ENCODE measurements around the gene CRYBG3.
"Not testable (repeated sequence)": the region's sequence is repeated elsewhere in the genome, so short reads cannot be mapped to it uniquely, and the experiment has no call there.

The CRYBG3 gene

DNA sequence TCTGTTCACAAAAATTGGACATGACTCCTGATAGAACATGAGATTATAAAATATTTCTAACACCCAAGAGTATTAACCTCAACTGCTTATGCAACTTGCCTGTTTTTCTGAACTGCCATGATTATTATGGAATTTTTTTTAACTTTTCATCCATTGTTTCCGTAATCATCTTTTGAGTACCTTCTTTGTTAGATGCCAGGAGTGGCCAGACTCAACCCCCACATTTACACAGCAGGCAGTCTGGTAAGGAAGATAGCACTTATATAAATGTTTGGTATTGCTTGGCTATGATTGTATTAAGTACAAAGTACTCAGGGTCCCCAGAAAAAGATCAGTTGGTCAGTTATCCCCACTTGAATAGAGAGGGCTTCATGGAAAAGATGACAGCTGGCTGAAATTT lies 74.3 kb downstream of the CRYBG3 start:
- DNase-seq (ENCODE audit: low read depth, low spot score) = no peak

DNA sequence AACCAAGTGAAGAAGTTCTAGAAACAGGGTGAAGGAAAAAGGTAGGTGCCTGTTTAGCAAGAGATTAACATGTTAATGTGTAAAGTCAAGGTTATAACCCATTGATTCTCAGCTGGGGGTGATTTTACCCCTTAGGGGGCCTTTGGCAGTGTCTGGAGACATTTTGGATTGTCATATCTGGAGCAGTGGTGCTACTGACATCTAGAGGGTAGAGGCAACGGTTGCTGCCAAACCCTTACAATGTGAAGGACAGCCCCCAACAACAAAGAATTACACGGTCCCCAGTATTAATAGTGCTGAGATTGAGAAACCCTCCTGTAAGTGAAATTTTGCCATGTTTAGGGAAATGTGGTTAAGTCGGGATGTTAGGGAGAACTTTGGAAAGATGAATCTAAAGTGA lies 74.7 kb downstream of the CRYBG3 start:
- no peak for DNase-seq (ENCODE audit: low read depth, low spot score)

DNA sequence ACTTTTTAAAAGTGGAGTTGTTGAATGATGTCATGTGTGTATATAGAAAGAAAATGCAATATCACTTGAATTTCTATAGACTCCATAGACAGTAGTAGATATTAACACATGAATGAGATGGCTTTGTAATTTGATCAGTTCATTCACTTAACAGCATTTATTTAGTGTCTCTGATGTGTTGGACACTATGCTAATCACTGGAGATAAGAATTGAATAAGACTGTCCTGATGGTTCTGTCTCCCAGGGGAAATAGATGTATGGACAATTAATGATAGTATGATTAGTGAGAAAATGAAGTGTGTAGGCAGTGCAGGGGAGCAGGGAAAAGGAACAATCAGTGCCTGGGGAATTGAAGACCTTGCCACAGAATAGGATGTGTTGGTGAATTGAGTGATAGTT lies 77.5 kb downstream of the CRYBG3 start:
- DNase-seq (ENCODE audit: low read depth, low spot score) = no peak

DNA sequence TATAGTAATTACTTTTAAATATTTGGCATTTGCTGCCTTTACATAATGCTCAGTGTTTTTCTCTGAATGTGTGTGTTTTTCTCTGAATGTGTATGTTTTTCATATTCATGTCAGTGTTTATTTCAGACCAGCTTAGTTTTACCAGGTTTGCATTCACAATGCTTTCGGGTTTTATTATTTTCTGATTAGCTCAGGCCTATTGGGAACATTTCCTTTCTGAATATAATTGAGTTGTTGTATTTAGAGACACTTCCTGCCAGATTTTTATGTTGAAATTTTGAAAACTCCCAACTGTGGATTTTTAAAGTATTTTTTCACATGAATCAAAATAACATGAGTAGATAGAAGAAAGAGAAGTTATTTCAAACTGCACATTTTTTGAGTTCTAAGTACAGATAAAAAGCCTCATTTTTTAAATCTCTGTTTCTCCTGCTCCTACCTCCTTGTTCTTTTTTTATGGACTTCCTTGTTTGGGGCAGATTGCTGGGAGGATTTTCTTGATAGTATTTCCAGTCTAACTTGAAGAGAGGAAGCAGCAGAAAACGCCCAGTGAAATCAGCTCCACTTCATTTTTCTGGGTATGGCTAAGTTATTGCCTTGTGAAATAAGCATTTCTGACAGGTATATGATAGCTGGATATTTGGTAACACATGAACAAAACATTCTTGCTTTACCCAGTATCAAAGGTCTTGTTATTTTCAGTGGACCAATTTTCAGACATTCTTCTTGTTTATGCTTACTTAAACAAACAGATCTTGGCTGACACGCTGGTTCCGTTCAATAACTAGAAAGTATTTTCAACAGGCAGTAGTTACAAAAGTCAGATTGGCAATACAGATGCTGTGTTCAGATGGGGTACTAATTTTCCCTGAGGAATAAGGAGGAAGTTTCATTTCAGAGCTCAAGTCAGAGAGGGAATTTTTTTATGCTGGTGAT lies 79.8 kb downstream of the CRYBG3 start:
- DNase-seq (ENCODE audit: low read depth, low spot score) = no peak

DNA sequence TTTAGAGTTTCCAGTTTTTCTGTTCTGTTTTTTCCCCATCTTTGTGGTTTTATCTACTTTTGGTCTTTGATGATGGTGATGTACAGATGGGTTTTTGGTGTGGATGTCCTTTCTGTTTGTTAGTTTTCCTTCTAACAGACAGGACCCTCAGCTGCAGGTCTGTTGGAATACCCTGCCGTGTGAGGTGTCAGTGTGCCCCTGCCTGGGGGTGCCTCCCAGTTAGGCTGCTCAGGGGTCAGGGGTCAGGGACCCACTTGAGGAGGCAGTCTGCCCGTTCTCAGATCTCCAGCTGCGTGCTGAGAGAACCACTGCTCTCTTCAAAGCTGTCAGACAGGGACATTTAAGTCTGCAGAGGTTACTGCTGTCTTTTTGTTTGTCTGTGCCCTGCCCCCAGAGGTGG lies 88.0 kb downstream of the CRYBG3 start:
- DNase-seq (ENCODE audit: low read depth, low spot score) = not testable (repeated sequence)

DNA sequence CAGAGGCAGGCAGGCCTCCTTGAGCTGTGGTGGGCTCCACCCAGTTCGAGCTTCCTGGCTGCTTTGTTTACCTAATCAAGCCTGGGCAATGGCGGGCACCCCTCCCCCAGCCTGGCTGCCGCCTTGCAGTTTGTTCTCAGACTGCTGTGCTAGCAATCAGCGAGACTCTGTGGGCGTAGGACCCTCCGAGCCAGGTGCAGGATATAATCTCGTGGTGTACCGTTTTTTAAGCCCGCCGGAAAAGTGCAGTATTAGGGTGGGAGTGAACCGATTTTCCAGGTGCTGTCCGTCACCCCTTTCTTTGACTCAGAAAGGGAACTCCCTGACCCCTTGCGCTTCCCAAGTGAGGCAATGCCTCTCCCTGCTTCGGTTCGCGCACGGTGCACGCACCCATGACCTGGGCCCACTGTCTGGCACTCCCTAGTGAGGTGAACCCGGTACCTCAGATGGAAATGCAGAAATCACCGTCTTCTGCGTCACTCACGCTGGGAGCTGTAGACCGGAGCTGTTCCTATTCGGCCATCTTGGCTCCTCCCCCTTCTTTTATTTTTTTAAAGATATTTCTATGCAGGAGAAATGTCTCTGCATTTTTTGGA lies 88.5 kb downstream of the CRYBG3 start:
- DNase-seq (ENCODE audit: low read depth, low spot score) = not testable (repeated sequence)

DNA sequence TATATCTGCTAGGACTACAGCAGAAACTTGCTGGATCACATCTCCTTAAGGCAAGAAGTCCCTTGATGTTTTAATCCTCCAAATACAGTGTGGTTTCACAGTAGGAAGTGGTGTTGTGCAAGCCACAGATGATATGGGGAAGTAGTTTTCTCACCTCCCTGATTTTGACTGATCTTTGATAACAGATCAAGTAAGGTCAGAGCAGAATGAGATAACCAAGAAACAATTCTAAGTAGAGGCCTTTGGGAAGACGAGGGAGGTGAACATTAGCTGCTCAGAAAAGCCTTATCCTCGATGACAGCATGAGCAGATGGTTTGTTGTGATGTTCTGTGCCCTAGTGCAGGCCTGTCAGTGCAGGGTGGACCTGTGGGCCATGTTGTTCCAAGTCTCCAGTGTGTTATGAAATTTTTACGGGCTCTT lies 89.1 kb downstream of the CRYBG3 start:
- no peak for DNase-seq (ENCODE audit: low read depth, low spot score)

DNA sequence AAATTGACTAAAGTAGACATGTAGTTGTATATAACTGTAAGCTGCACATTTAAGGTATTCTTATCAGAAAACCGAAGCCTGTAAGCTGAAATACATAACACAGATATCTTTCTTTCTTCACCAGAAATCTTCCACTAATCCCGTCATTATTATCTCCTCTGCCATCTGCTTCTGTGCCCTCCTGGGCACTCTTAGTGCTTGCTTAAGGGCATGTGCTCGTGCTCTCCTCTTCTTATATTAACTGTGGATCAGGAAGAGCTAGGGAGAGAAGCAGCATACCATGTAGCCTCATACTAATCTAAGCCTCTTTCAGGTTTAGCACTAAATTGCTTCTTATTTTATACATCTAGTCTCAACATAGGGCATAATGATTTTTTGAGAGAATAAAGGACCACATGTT lies 89.6 kb downstream of the CRYBG3 start:
- no peak for DNase-seq (ENCODE audit: low read depth, low spot score)

DNA sequence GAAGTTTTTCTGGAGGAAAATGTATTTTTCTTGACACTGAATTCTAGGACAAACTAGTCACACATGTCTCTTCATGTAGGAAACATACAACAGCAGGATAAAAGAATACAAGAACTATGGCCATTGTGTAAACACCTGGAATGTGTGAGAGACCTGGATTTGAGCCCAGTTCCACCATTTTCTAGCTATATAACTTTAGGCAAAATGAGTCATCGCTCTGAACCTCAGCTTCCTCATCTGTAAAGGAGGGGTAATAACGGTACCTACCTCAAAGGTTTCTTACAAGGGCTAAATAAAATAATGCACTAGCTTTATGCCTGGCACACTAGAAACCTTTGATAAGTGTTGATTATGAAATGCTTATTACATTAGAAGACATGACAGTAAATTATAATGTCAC lies 92.6 kb downstream of the CRYBG3 start:
- DNase-seq (ENCODE audit: low read depth, low spot score) = no peak

DNA sequence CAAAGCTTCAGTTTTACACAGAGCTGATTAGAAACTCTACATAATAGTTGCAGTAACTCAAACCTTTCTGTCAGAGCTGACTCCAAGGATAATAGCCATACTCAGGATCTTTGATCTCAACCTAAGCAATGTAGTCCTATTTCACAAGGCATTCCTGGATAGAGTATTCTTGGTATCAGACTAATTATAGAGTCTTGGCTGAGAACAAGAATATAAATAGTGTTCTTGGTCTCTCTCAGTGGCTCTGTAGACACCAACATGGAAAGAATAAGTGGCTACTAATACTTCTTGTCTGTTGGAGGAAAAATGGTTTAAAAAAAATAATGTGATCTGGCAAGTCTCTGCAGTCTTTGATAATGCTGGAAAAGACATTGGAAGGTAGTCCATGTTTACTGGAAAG lies 94.8 kb downstream of the CRYBG3 start:
- DNase-seq (ENCODE audit: low read depth, low spot score) = no peak

DNA sequence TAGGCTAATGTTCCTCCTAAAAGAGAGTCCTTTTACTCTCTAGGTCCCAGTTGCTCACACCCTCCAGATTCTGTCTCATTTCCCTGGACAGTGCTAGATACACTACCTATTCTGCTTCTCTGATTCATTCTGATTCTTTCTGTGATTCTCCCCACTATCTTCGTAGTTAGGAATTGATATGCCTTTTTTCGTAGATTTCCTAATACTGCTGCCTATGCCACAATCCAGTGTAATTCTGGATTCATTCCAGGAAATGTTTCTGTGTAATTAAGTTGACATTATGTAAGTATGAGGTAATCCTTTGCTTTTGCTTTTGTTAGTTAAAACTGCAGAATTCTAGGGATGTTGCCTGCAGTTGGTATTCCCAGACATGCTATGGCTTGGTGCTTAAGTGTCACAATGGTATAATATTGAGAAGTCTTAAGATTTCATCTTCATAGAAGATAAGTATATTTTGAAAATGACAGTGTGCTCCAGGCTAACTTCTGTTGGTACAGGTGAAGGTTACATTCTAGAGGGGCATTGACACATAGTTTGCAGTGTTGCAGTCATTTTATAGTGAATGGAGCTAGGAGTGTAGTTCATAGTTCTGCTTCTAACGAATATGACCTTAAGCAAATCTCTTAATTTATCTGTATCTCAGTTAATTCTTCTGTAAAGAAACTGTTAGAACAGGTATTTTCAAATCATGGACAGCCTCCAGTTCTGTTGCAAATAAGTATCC lies 96.2 kb downstream of the CRYBG3 start:
- DNase-seq (ENCODE audit: low read depth, low spot score) = no peak

DNA sequence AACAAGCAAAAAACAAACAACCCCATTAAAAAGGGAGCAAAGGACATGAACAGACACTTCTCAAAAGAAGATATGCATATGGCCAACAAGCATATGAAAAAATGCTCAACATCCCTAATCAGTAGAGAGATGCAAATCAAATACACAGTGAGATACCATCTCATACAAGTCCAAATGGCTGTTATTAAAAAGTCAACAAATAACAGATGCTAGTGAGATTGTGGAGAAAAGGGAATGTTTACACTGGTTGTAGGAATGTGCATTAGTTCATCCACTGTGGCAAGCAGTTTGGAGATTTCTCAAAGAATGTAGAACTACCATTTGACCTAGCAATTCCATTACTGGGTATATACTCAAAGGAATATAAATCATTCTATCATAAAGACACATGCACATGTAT lies 105.9 kb downstream of the CRYBG3 start:
- no peak for DNase-seq (ENCODE audit: low read depth, low spot score)

DNA sequence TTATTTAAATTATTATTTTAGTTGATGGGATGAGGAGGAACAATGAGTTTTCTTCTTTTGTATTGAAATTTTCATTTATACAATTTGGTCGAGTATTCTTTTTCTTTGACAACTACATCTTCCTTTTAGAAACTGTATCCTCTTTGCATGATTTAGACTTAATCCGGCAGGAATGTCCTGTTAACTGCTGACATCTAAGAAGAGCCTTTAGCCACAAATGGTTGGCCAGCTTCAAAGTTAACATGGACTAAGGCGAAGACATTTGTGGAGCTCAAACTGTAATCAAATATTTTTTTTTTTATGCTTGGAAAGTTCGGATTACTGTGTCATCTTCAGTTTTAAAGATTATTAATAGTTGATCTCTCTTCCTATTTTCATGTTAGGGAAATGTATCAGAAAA lies 107.2 kb downstream of the CRYBG3 start:
- no peak for DNase-seq (ENCODE audit: low read depth, low spot score)

DNA sequence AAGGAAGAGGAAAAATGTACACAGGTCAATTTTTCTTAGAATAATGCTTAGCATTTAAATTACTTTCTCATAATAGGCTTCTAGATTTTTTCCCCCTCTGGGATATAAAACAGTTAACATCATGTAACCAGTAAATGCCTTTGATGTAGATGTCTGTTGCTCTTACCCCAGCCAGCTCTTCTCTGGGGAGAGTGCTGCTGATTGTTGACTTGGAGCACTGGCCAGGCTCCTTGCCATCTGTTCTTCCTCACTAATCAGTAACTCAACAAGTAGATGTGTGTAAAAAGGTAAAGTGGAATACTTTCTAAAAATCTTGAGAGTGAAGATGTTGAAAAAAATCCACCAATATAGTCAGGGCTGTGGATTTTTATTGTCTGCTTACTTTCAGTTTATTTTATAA lies 108.2 kb downstream of the CRYBG3 start:
- DNase-seq (ENCODE audit: low read depth, low spot score) = no peak

DNA sequence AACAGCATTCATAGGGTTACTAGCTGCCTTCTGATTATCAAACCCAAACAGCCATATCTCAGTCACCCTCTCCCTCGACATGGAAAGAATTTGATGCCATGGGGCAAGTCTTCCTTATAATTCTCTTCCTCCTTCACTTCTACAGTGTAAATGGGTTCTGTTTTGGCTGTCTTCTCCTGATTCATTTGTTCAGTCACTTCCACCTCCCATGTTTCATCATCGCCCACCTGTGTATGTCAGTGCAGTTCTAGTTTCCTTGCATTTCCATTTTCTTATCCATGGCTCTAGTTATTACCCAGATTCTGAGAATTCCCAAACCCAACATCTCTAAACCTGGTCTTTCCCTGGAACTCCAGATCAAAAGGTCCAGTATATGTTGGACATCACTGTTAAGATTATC lies 109.4 kb downstream of the CRYBG3 start:
- no peak for DNase-seq (ENCODE audit: low read depth, low spot score)

DNA sequence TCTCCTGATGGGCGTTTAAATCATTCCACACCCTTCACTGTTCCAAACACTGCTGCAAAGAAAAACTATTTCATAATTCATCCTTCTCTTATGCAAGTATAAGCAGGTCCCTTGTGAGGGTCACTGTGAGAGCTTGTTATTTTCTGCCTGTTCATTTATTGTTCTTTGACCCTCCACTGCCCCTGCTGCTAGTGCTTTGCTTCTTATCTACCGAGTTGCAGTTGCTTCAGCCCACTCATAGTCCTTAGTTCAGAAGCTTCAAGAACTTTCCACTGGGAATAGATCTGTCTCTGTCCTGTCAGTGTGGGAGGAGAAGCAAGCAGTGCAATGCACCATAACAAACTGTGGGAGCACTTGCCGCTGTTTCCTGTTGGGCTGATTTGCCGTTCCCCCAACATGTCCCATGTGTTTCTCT lies 110.6 kb downstream of the CRYBG3 start:
- DNase-seq (ENCODE audit: low read depth, low spot score) = no peak

DNA sequence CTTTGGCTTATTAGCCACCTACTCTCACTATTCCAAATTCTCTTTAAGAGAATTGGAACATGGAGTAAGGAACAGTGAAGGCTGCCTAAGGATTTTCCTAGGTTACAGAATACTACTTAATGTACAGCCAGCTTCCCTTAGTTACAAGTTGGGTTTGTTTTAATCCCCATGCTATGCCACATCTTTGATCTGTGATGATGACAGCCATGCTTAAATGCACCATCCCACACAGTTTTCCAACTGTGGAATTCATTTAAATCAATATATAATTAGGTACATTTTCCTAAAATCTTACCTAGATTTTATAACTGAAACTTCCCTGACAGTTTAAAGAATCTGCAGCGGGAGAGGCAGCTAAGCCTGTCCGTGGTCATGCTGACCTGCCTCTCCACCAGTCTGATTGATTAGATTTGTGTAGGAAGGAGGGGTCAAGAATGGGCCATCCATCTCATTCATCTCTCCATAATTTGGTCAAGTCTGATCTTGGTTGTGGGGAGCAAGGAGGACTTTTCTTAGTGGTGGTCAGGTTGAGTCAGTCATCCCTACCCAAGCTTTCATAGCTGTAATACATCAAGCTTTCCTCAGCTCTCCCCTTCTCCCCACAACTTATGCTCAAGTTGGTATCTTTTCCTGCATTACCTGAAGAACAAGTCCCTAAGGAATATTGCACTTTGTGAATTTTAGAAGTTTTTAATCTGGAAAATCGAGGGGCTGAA lies 113.3 kb downstream of the CRYBG3 start:
- DNase-seq (ENCODE audit: low read depth, low spot score) = no peak

DNA sequence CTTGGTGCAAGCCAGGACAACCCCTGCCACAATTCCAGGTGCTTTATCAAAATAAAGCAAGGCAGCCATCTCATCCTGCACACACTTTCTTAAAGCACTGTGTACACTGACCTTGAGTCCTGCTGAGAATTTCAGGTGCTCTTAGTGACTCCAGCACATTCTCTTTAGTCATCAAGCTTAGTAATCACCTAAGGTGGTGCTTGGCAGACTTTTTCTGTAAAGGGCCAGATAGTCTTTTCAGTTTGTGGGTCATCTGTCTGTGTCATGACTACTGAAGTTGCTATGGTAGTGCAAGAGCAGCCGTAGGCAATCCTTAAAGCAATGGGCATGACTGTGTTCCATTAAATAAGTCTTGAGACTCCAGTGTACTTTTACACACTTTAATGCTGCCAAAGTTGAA lies 114.0 kb downstream of the CRYBG3 start:
- no peak for DNase-seq (ENCODE audit: low read depth, low spot score)

DNA sequence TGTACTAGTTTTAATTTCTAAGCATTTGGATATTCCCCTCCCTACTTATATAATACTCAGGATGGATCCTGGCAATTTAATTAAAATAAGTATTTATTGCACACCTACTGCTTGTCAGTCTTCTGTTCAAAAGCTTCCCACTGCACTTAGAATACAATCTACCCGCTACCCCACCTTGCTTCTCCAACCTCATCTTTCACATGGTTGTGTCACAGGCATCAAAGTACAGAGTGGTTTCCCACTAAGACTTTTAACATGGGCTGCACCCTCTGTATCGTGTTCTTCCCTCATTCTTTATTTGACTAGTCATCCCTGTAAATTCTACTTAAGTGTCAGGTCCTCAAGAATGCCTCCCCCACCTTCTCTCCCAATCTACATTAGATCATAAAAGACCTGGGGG lies 115.4 kb downstream of the CRYBG3 start:
- no peak for DNase-seq (ENCODE audit: low read depth, low spot score)

DNA sequence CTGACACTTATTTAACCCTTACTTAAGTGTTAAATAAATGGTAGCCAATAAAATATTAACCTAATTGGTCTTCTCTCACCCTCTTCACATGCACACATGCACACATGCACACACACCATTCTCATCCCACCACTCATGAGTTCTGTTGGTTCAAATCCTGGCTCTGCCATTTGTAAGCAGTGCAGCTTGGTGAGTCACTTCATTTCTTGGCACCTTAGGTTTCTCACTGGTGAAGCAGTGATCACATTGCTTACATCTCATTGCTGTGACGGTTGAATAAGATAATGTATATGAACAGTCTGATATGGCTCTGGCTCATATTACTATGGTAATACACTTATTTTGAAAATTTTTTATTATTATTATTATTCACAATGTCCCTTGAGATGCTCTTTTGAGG lies 116.6 kb downstream of the CRYBG3 start:
- no peak for DNase-seq (ENCODE audit: low read depth, low spot score)

DNA sequence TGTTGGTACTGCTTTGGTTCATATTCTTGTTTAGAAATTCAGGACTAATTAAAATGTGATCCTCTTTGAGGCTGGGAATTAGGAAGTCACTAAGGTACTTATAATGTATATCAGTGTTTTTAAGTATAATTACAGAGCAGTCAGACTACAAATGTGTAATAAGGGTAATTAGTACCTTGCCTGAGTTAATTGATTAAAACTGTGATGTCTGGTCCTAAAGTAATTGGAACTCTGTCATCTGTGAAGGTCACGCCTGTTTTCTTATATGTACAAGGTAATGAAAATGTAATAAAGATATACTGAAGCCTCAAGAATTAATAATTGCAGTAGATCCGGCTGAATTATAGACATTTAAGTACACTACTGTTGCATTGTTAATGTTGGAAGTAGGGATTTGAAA lies 117.6 kb downstream of the CRYBG3 start:
- no peak for DNase-seq (ENCODE audit: low read depth, low spot score)

DNA sequence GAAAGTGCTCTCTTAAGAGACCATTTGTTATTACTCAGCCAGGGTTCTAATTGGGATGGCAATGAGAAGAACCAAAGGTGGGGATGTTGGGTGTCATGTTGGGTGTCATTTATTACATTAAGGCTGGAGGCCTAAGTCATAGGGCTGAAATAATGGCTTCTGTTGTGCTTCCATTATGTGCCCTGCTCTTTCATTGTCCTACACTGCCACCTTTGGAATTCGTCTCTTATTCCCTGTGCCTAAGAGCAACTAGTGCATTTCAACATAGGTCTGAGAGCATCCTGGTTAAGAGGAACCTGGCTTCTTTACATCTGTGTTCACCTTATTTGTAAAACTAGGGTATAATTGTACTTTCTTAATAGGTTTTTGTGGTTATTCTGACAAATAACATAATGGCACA lies 118.2 kb downstream of the CRYBG3 start:
- no peak for DNase-seq (ENCODE audit: low read depth, low spot score)

Measured in smooth muscle cell of the brain vasculature (primary cell).